ENCODE data around the gene ADAMTS14.

Gene ADAMTS14

GRCh38 chr10:70733051-70733450 is 60.7 kb downstream of the ADAMTS14 start:
- DNase-seq (ENCODE audit: low read depth) = no peak

- DNase-seq (ENCODE audit: low read depth) = no peak
Measured at GRCh38 chr10:70735161-70735560, 62.9 kb downstream of the ADAMTS14 start.

GRCh38 chr10:70736525-70736924 is 64.2 kb downstream of the ADAMTS14 start:
- no peak for DNase-seq (ENCODE audit: low read depth)

- DNase-seq (ENCODE audit: low read depth) = no peak
Measured at GRCh38 chr10:70737250-70737649, 64.9 kb downstream of the ADAMTS14 start.

GRCh38 chr10:70738006-70738760 is 65.9 kb downstream of the ADAMTS14 start:
- DNase-seq (ENCODE audit: low read depth) = no peak

GRCh38 chr10:70738761-70739121 is 66.4 kb downstream of the ADAMTS14 start:
- DNase-seq (ENCODE audit: low read depth) = no peak

GRCh38 chr10:70740406-70741288 is 68.3 kb downstream of the ADAMTS14 start:
- DNase-seq (ENCODE audit: low read depth) = no peak

- DNase-seq (ENCODE audit: low read depth) = peak; percentile 40
Measured at GRCh38 chr10:70742537-70743429, 70.5 kb downstream of the ADAMTS14 start.

- DNase-seq (ENCODE audit: low read depth) = no peak
Measured at GRCh38 chr10:70743430-70743788, 71.1 kb downstream of the ADAMTS14 start.

- DNase-seq (ENCODE audit: low read depth) = no peak
Measured at GRCh38 chr10:70743879-70744278, 71.6 kb downstream of the ADAMTS14 start.

GRCh38 chr10:70744617-70745143 is 72.4 kb downstream of the ADAMTS14 start:
- no peak for DNase-seq (ENCODE audit: low read depth)

- DNase-seq (ENCODE audit: low read depth) = no peak
Measured at GRCh38 chr10:70745555-70745954, 73.2 kb downstream of the ADAMTS14 start.

GRCh38 chr10:70747192-70747965 is 75.1 kb downstream of the ADAMTS14 start:
- DNase-seq (ENCODE audit: low read depth) = no peak

GRCh38 chr10:70748305-70748704 is 76.0 kb downstream of the ADAMTS14 start:
- no peak for DNase-seq (ENCODE audit: low read depth)

- no peak for DNase-seq (ENCODE audit: low read depth)
Measured at GRCh38 chr10:70748801-70749573, 76.7 kb downstream of the ADAMTS14 start.

GRCh38 chr10:70749756-70750155 is 77.5 kb downstream of the ADAMTS14 start:
- no peak for DNase-seq (ENCODE audit: low read depth)

- no peak for DNase-seq (ENCODE audit: low read depth)
Measured at GRCh38 chr10:70750156-70750703, 77.9 kb downstream of the ADAMTS14 start.

- DNase-seq (ENCODE audit: low read depth) = no peak
Measured at GRCh38 chr10:70751356-70751755, 79.0 kb downstream of the ADAMTS14 start.

- no peak for DNase-seq (ENCODE audit: low read depth)
Measured at GRCh38 chr10:70751991-70752390, 79.7 kb downstream of the ADAMTS14 start.

GRCh38 chr10:70752571-70752970 is 80.3 kb downstream of the ADAMTS14 start:
- no peak for DNase-seq (ENCODE audit: low read depth)

Data from GM04503 (cell line).